WTC11 (cell line): ENCODE measurements around the gene COPS9. TPM values are rescaled to one million over a fixed set of nuclear protein-coding genes. Genes with fewer than 3 reads are reported as not detected.

Experiments used
- CBFB ChIP-seq: sonication (generic); formaldehyde crosslinking; IDR thresholded peaks from 2 replicates; pipeline ENCODE4 v1.8.1; 2022; ENCODE audit warnings: mild to moderate bottlenecking, low read depth, missing genetic modification reagents
- ESRRA ChIP-seq: sonication (generic); formaldehyde crosslinking; IDR thresholded peaks from 2 replicates; pipeline ENCODE4 v1.8.1; 2022; ENCODE audit warnings: mild to moderate bottlenecking, missing genetic modification reagents, borderline replicate concordance
- FOXJ3 ChIP-seq: sonication (generic); formaldehyde crosslinking; IDR thresholded peaks from 2 replicates; pipeline ENCODE4 v1.9.0; 2021; ENCODE audit warnings: missing genetic modification reagents, mild to moderate bottlenecking, borderline replicate concordance
- FOXP1 ChIP-seq: sonication (generic); formaldehyde crosslinking; IDR thresholded peaks from 2 replicates; pipeline ENCODE4 v1.8.0; 2022; ENCODE audit warnings: missing genetic modification reagents, mild to moderate bottlenecking, moderate library complexity, borderline replicate concordance
- GABPB1 ChIP-seq: sonication (generic); formaldehyde crosslinking; IDR thresholded peaks from 2 replicates; pipeline ENCODE4 v1.8.1; 2023; ENCODE audit warnings: mild to moderate bottlenecking, missing genetic modification reagents
- GRHL2 ChIP-seq: fragments of 250-450 bp; sonication (Bioruptor Pico); IDR thresholded peaks from 2 replicates; pipeline ENCODE4 v1.8.0; 2022; ENCODE audit warnings: mild to moderate bottlenecking, moderate library complexity; ENCODE audit not compliant: insufficient replicate concordance, severe bottlenecking
- GTF2I ChIP-seq: fragments of 250-450 bp; sonication (Bioruptor Pico); conservative IDR thresholded peaks from 2 replicates; pipeline ENCODE4 v1.4.0; 2021; ENCODE audit warnings: mild to moderate bottlenecking
- HMGA2 ChIP-seq: fragments of 250-450 bp; sonication (Bioruptor Pico); IDR thresholded peaks from 2 replicates; pipeline ENCODE4 v1.4.0; 2021; ENCODE audit warnings: mild to moderate bottlenecking, moderate library complexity
- JAZF1 ChIP-seq: fragments of 250-450 bp; sonication (Bioruptor Pico); IDR thresholded peaks from 2 replicates; pipeline ENCODE4 v1.9.0; 2021; ENCODE audit warnings: moderate library complexity, mild to moderate bottlenecking, inconsistent platforms
- MYBL2 ChIP-seq: sonication (generic); formaldehyde crosslinking; IDR thresholded peaks from 2 replicates; pipeline ENCODE4 v1.8.1; 2023; ENCODE audit warnings: mild to moderate bottlenecking, moderate library complexity, missing genetic modification reagents
- NFYB ChIP-seq: sonication (generic); formaldehyde crosslinking; conservative IDR thresholded peaks from 2 replicates; pipeline ENCODE4 v1.8.0; 2022; ENCODE audit warnings: low read depth, missing genetic modification reagents
- RELA ChIP-seq: sonication (generic); formaldehyde crosslinking; IDR thresholded peaks from 2 replicates; pipeline ENCODE4 v1.8.1; 2022; ENCODE audit warnings: missing genetic modification reagents, mild to moderate bottlenecking, borderline replicate concordance
- SMAD3 ChIP-seq: sonication (generic); formaldehyde crosslinking; IDR thresholded peaks from 2 replicates; pipeline ENCODE4 v1.8.0; 2022; ENCODE audit warnings: missing genetic modification reagents, mild to moderate bottlenecking, borderline replicate concordance
- SP1 ChIP-seq: sonication (generic); formaldehyde crosslinking; conservative IDR thresholded peaks from 2 replicates; pipeline ENCODE4 v1.8.1; 2022; ENCODE audit warnings: missing genetic modification reagents
- TP53 ChIP-seq: sonication (generic); formaldehyde crosslinking; IDR thresholded peaks from 2 replicates; pipeline ENCODE4 v1.8.1; 2023; ENCODE audit warnings: mild to moderate bottlenecking, missing genetic modification reagents
- ZBTB21 ChIP-seq: sonication (generic); formaldehyde crosslinking; IDR thresholded peaks from 2 replicates; pipeline ENCODE4 v1.8.1; 2023; ENCODE audit warnings: mild to moderate bottlenecking, missing genetic modification reagents, borderline replicate concordance
- ZNF138 ChIP-seq: sonication (generic); formaldehyde crosslinking; conservative IDR thresholded peaks from 2 replicates; pipeline ENCODE4 v1.8.1; 2022; ENCODE audit warnings: mild to moderate bottlenecking, moderate library complexity, missing genetic modification reagents
- ZNF423 ChIP-seq: fragments of 250-450 bp; sonication (Bioruptor Pico); IDR thresholded peaks from 2 replicates; pipeline ENCODE4 v2.1.2; 2022; ENCODE audit warnings: mild to moderate bottlenecking, moderate library complexity
- total RNA-seq: library from RNA; stranded (reverse); gene quantifications from 3 replicates; pipeline ENCODE4 v1.2.3, GENCODE V29; 2021
- TF ChIP-seq, protein P1 (sequence below): fragments of 250-450 bp; sonication (Bioruptor Pico); IDR thresholded peaks from 2 replicates; pipeline ENCODE4 v1.9.0; 2021; ENCODE audit warnings: mild to moderate bottlenecking
- TF ChIP-seq, protein P2 (sequence below): sonication (generic); formaldehyde crosslinking; IDR thresholded peaks from 2 replicates; pipeline ENCODE4 v1.8.1; 2022; ENCODE audit warnings: low read depth, mild to moderate bottlenecking, moderate library complexity, missing genetic modification reagents, borderline replicate concordance
- TF ChIP-seq, protein P3 (sequence below): sonication (generic); formaldehyde crosslinking; IDR thresholded peaks from 2 replicates; pipeline ENCODE4 v1.8.1; 2023; ENCODE audit warnings: mild to moderate bottlenecking, missing genetic modification reagents
- TF ChIP-seq, protein P4 (sequence below): sonication (generic); formaldehyde crosslinking; IDR thresholded peaks from 2 replicates; pipeline ENCODE4 v1.8.0; 2022; ENCODE audit warnings: missing genetic modification reagents
- TF ChIP-seq, protein P5 (sequence below): sonication (generic); formaldehyde crosslinking; IDR thresholded peaks from 2 replicates; pipeline ENCODE4 v1.8.1; 2023; ENCODE audit warnings: mild to moderate bottlenecking, missing genetic modification reagents, moderate library complexity
- TF ChIP-seq, protein P6 (sequence below): sonication (generic); formaldehyde crosslinking; IDR thresholded peaks from 2 replicates; pipeline ENCODE4 v1.8.0; 2022; ENCODE audit warnings: mild to moderate bottlenecking, missing genetic modification reagents
- TF ChIP-seq, protein P7 (sequence below): sonication (generic); formaldehyde crosslinking; IDR thresholded peaks from 2 replicates; pipeline ENCODE4 v1.8.0; 2022; ENCODE audit warnings: mild to moderate bottlenecking, missing genetic modification reagents
- TF ChIP-seq, protein P8 (sequence below): fragments of 250-450 bp; sonication (Bioruptor Pico); IDR thresholded peaks from 2 replicates; pipeline ENCODE4 v2.1.2; 2022; ENCODE audit warnings: mild to moderate bottlenecking, moderate library complexity
- TF ChIP-seq, protein P9 (sequence below): sonication (generic); formaldehyde crosslinking; conservative IDR thresholded peaks from 2 replicates; pipeline ENCODE4 v1.8.1; 2023; ENCODE audit warnings: mild to moderate bottlenecking, low read depth, missing genetic modification reagents, moderate library complexity

COPS9 gene
- total RNA-seq, 1 experiment from 2014 or later: 142 TPM

DNA sequence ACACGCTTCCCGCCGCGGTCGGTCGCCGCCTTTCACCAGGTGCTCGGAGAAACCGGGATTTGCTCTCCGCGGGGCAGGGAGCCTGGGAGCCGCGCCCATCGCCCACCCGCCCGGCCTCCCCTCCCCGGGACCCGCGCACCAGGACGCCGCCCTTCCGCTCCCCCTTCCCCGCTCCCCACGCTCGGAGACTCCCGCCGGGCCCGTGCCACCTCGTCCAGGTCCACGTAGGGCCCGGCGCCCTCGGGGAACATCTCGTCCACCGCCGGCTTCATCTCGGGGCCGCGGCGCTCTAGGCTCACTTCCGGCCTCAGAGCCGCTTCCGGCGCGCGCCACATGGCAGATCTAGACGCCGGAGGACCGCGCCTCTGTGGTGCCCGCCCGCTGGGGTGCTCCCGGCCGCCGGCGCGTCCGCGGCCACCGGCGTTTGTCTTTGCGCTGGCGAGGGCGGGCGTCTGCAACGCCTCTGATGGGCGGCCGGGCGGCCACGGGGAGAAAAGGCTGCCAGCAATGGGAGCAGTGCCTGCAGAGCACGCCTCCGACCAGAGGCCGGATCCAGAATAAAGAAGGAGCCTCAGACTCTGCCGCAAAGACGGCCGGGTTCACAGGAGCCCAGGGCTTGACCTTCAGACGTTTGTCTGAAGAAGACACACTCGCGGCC is at the start of gene COPS9 (continued):
- TF ChIP-seq, protein P1, sequence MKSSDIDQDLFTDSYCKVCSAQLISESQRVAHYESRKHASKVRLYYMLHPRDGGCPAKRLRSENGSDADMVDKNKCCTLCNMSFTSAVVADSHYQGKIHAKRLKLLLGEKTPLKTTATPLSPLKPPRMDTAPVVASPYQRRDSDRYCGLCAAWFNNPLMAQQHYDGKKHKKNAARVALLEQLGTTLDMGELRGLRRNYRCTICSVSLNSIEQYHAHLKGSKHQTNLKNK: no peak
- TF ChIP-seq, protein P2, sequence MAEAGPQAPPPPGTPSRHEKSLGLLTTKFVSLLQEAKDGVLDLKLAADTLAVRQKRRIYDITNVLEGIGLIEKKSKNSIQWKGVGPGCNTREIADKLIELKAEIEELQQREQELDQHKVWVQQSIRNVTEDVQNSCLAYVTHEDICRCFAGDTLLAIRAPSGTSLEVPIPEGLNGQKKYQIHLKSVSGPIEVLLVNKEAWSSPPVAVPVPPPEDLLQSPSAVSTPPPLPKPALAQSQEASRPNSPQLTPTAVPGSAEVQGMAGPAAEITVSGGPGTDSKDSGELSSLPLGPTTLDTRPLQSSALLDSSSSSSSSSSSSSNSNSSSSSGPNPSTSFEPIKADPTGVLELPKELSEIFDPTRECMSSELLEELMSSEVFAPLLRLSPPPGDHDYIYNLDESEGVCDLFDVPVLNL (CRISPR knock-in tag): peak; percentile 30; the same call in 1 of the 2 replicates
- TF ChIP-seq ESRRA (CRISPR knock-in tag) (no peak), RELA (CRISPR knock-in tag) (no peak), FOXP1 (peak; percentile 37), GTF2I (no peak), ZBTB21 (peak; percentile 88), ZNF423 (CRISPR knock-in tag) (no peak), SP1 (CRISPR knock-in tag) (peak; percentile 58), JAZF1 (CRISPR knock-in tag) (no peak), SMAD3 (CRISPR knock-in tag) (no peak), TP53 (no peak), GABPB1 (CRISPR knock-in tag) (peak; percentile 82), CBFB (CRISPR knock-in tag) (no peak), NFYB (CRISPR knock-in tag) (no peak), GRHL2 (CRISPR knock-in tag) (no peak), HMGA2 (CRISPR knock-in tag) (no peak), FOXJ3 (CRISPR knock-in tag) (no peak), MYBL2 (CRISPR knock-in tag) (peak; percentile 64; the same call in 1 of the 2 replicates), ZNF138 (CRISPR knock-in tag) (peak; percentile 20; the same call in 1 of the 2 replicates)
- TF ChIP-seq, protein P3, sequence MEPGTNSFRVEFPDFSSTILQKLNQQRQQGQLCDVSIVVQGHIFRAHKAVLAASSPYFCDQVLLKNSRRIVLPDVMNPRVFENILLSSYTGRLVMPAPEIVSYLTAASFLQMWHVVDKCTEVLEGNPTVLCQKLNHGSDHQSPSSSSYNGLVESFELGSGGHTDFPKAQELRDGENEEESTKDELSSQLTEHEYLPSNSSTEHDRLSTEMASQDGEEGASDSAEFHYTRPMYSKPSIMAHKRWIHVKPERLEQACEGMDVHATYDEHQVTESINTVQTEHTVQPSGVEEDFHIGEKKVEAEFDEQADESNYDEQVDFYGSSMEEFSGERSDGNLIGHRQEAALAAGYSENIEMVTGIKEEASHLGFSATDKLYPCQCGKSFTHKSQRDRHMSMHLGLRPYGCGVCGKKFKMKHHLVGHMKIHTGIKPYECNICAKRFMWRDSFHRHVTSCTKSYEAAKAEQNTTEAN (CRISPR knock-in tag): peak; percentile 65
- TF ChIP-seq, protein P4, sequence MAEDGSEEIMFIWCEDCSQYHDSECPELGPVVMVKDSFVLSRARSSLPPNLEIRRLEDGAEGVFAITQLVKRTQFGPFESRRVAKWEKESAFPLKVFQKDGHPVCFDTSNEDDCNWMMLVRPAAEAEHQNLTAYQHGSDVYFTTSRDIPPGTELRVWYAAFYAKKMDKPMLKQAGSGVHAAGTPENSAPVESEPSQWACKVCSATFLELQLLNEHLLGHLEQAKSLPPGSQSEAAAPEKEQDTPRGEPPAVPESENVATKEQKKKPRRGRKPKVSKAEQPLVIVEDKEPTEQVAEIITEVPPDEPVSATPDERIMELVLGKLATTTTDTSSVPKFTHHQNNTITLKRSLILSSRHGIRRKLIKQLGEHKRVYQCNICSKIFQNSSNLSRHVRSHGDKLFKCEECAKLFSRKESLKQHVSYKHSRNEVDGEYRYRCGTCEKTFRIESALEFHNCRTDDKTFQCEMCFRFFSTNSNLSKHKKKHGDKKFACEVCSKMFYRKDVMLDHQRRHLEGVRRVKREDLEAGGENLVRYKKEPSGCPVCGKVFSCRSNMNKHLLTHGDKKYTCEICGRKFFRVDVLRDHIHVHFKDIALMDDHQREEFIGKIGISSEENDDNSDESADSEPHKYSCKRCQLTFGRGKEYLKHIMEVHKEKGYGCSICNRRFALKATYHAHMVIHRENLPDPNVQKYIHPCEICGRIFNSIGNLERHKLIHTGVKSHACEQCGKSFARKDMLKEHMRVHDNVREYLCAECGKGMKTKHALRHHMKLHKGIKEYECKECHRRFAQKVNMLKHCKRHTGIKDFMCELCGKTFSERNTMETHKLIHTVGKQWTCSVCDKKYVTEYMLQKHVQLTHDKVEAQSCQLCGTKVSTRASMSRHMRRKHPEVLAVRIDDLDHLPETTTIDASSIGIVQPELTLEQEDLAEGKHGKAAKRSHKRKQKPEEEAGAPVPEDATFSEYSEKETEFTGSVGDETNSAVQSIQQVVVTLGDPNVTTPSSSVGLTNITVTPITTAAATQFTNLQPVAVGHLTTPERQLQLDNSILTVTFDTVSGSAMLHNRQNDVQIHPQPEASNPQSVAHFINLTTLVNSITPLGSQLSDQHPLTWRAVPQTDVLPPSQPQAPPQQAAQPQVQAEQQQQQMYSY (CRISPR knock-in tag): no peak
- TF ChIP-seq, protein P5, sequence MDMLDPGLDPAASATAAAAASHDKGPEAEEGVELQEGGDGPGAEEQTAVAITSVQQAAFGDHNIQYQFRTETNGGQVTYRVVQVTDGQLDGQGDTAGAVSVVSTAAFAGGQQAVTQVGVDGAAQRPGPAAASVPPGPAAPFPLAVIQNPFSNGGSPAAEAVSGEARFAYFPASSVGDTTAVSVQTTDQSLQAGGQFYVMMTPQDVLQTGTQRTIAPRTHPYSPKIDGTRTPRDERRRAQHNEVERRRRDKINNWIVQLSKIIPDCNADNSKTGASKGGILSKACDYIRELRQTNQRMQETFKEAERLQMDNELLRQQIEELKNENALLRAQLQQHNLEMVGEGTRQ (CRISPR knock-in tag): peak; percentile 6; the same call in 1 of the 2 replicates
- TF ChIP-seq, protein P6, sequence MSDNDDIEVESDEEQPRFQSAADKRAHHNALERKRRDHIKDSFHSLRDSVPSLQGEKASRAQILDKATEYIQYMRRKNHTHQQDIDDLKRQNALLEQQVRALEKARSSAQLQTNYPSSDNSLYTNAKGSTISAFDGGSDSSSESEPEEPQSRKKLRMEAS (CRISPR knock-in tag): peak; percentile 57; the same call in 1 of the 2 replicates
- TF ChIP-seq, protein P7, sequence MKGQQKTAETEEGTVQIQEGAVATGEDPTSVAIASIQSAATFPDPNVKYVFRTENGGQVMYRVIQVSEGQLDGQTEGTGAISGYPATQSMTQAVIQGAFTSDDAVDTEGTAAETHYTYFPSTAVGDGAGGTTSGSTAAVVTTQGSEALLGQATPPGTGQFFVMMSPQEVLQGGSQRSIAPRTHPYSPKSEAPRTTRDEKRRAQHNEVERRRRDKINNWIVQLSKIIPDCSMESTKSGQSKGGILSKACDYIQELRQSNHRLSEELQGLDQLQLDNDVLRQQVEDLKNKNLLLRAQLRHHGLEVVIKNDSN: peak; percentile 8; the same call in 1 of the 2 replicates
- TF ChIP-seq, protein P8, sequence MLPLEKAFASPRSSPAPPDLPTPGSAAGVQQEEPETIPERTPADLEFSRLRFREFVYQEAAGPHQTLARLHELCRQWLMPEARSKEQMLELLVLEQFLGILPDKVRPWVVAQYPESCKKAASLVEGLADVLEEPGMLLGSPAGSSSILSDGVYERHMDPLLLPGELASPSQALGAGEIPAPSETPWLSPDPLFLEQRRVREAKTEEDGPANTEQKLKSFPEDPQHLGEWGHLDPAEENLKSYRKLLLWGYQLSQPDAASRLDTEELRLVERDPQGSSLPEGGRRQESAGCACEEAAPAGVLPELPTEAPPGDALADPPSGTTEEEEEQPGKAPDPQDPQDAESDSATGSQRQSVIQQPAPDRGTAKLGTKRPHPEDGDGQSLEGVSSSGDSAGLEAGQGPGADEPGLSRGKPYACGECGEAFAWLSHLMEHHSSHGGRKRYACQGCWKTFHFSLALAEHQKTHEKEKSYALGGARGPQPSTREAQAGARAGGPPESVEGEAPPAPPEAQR (CRISPR knock-in tag): no peak
- TF ChIP-seq, protein P9, sequence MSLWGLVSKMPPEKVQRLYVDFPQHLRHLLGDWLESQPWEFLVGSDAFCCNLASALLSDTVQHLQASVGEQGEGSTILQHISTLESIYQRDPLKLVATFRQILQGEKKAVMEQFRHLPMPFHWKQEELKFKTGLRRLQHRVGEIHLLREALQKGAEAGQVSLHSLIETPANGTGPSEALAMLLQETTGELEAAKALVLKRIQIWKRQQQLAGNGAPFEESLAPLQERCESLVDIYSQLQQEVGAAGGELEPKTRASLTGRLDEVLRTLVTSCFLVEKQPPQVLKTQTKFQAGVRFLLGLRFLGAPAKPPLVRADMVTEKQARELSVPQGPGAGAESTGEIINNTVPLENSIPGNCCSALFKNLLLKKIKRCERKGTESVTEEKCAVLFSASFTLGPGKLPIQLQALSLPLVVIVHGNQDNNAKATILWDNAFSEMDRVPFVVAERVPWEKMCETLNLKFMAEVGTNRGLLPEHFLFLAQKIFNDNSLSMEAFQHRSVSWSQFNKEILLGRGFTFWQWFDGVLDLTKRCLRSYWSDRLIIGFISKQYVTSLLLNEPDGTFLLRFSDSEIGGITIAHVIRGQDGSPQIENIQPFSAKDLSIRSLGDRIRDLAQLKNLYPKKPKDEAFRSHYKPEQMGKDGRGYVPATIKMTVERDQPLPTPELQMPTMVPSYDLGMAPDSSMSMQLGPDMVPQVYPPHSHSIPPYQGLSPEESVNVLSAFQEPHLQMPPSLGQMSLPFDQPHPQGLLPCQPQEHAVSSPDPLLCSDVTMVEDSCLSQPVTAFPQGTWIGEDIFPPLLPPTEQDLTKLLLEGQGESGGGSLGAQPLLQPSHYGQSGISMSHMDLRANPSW (CRISPR knock-in tag): no peak
